ENCODE results near the gene FRG2C. TPM values are rescaled to one million over a fixed set of nuclear protein-coding genes. Genes with fewer than 3 reads are reported as not detected.
A peak's percentile ranks its signal among the peaks of the same experiment; 100 is the strongest.
"Not testable (repeated sequence)": the region's sequence is repeated elsewhere in the genome, so short reads cannot be mapped to it uniquely, and the experiment has no call there.

The FRG2C gene
- total and polyA plus RNA-seq, 2 of the 13 experiments (the other 11 are each of a cell fraction or from before 2014, with no cell fraction given) = not detected

DNA sequence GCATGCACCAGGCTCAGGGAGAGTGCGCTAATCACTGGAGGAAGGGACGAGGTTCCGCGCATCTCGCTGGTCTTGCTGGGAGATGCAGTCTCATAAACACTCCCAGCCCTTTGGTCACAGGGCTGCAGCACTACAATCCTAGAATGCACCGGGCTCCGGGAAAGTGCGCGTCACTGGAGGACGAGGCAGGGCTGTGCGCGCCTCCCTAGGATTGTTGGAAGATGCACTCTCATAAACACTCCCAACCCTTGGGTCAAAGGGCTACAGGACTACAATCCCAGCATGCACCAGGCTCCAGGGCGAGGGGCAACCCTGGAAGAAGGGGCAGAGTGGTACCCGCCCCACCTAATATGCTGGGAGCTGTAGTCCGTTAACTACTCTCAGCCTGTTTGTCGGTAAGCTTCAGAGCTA is 23.0 kb upstream of the FRG2C start:
- DNase-seq (ENCODE audit: low spot score) = peak; percentile 21
- H3K36me3 ChIP-seq (replicated peaks in 1 of 2; ENCODE audit: control insufficient read depth in 1 of 2, insufficient read depth in 2 of 2, low read length in 2 of 2); BruUV-seq (replicated peaks); H3K79me2 ChIP-seq (ENCODE audit: insufficient read depth, low read length); H3K27me3 ChIP-seq (ENCODE audit: control insufficient read depth in 1 of 2, insufficient read depth in 2 of 2, low read length in 2 of 2); in situ Hi-C loops (cut with HindIII; ENCODE audit: extremely low pct_ligation_motif_present, low pct_unique_long_range_greater_than_20kb); H3K4me1 ChIP-seq (ENCODE audit: insufficient read depth, low read length); POLR2A ChIA-PET; H3K27ac ChIP-seq (ENCODE audit: extremely low read length, insufficient read depth, low read length); CTCF ChIA-PET (ENCODE audit: low intra/inter-chr PET ratio, low total read pairs); H3K9ac ChIP-seq (ENCODE audit: insufficient read depth, low read depth, low read length); H2AFZ ChIP-seq (ENCODE audit: low read length); H4K20me1 ChIP-seq (ENCODE audit: insufficient read depth, low read length); H3K9me3 ChIP-seq (ENCODE audit: low read length); ATAC-seq; FAIRE-seq; TF ChIP-seq GABPA (IDR thresholded peaks at IDR 0.05; ENCODE audit: low read depth, low read length); CREB1 (IDR thresholded peaks at IDR 0.05): not testable (repeated sequence)
- TF ChIP-seq GABPA (CRISPR knock-in tag; IDR thresholded peaks at IDR 0.05; ENCODE audit: low read depth) = peak; percentile 37; the same call in 1 of the 2 replicates
- peak; percentile 74 for TF ChIP-seq CREB1 (CRISPR knock-in tag; IDR thresholded peaks at IDR 0.05)
- TF ChIP-seq ZNF143 (CRISPR knock-in tag; IDR thresholded peaks at IDR 0.05) = peak; percentile 85
- TF ChIP-seq THAP11 (CRISPR knock-in tag; IDR thresholded peaks at IDR 0.05) = peak; percentile 72
- peak; percentile 40; the same call in 1 of the 2 replicates for TF ChIP-seq GABPB1 (CRISPR knock-in tag; IDR thresholded peaks at IDR 0.05)
- intact Hi-C loops (cut with micrococcal nuclease; ENCODE audit: unreplicated experiment) = loop anchor here (5.0 kb wide), 1 partner anchor 39 kb away; no protein-coding TSS in a partner anchor
- WGBS (ENCODE audit: low lambda C conversion rate) = no CpG with 5 or more reads among the region's 16 CpGs
- Histone ChIP-seq H3K4me2 (ENCODE audit: low read depth, low read length) (peak overlapping the region; percentile 39), H3K4me3 (replicated peaks in 1 of 3; ENCODE audit: insufficient read depth in 1 of 3, low read depth in 2 of 3, low read length in 3 of 3) (peak overlapping the region in 1 of 3 experiments; percentile 16; a peak in 2 of 6 replicates)

DNA sequence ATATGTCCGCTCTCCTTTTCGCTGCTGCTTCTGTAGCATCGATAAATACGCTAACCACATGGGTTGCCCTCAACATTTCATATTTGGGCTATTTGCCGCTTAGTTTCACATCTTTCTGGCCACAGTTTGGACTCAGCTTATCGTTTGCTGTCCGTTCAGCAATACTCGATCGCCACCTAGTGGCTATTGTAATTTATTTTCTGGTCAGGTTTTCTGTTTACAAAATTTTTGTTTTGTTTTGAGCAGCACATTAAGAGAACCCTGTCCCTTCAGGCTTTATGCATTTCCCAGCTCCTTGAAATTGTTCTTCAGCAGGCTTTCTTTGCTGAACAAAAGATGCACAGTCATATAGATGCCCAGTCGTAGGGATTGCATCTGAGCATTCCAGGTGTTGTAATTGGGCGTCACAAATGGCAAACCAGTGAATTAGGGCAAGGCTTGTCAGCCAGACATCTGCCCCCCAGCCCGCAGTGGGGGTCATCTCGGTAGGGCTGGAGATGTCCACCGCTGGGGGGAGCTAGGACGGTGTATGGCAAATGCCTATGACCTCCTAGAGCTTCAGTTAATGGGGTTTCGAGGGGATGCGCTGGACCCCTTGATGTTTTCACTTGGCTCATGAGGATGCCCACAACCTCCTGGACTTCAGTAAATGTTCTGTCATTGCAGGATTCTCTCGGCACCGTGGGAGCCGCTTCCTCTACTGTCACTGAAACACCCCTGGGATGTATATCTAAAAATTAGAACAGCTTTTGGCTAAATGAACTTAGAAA is 20.9 kb upstream of the FRG2C start:
- BruUV-seq (replicated peaks); CTCF ChIA-PET (ENCODE audit: low intra/inter-chr PET ratio, low total read pairs); H3K36me3 ChIP-seq (replicated peaks in 1 of 2; ENCODE audit: control insufficient read depth in 1 of 2, insufficient read depth in 2 of 2, low read length in 2 of 2); H3K27me3 ChIP-seq (ENCODE audit: control insufficient read depth in 1 of 2, insufficient read depth in 2 of 2, low read length in 2 of 2); H3K4me2 ChIP-seq (ENCODE audit: low read depth, low read length); H3K79me2 ChIP-seq (ENCODE audit: insufficient read depth, low read length); H3K4me3 ChIP-seq (replicated peaks in 1 of 3; ENCODE audit: insufficient read depth in 1 of 3, low read depth in 2 of 3, low read length in 3 of 3); H4K20me1 ChIP-seq (ENCODE audit: insufficient read depth, low read length); H3K9ac ChIP-seq (ENCODE audit: insufficient read depth, low read depth, low read length); H3K9me3 ChIP-seq (ENCODE audit: low read length); H2AFZ ChIP-seq (ENCODE audit: low read length); POLR2A ChIA-PET; H3K4me1 ChIP-seq (ENCODE audit: insufficient read depth, low read length); in situ Hi-C loops (cut with HindIII; ENCODE audit: extremely low pct_ligation_motif_present, low pct_unique_long_range_greater_than_20kb); H3K27ac ChIP-seq (ENCODE audit: extremely low read length, insufficient read depth, low read length); ATAC-seq: not testable (repeated sequence)
- peak; percentile 9 for DNase-seq (ENCODE audit: low spot score)
- peak; percentile 57 for FAIRE-seq
- intact Hi-C loops (cut with micrococcal nuclease; ENCODE audit: unreplicated experiment) = loop anchor here (5.0 kb wide), 1 partner anchor 41 kb away; no protein-coding TSS in a partner anchor
- WGBS (ENCODE audit: low lambda C conversion rate) = 14% methylated on average over 20 of the region's 20 CpGs
- TF ChIP-seq STAG1 (CRISPR knock-in tag; IDR thresholded peaks at IDR 0.05) = peak; percentile 64
- 0 out of 2 replicates have a peak, but pooled peaks have one; percentile 10 for TF ChIP-seq RAD21 (CRISPR knock-in tag; IDR thresholded peaks at IDR 0.05)
- TF ChIP-seq, protein P1, sequence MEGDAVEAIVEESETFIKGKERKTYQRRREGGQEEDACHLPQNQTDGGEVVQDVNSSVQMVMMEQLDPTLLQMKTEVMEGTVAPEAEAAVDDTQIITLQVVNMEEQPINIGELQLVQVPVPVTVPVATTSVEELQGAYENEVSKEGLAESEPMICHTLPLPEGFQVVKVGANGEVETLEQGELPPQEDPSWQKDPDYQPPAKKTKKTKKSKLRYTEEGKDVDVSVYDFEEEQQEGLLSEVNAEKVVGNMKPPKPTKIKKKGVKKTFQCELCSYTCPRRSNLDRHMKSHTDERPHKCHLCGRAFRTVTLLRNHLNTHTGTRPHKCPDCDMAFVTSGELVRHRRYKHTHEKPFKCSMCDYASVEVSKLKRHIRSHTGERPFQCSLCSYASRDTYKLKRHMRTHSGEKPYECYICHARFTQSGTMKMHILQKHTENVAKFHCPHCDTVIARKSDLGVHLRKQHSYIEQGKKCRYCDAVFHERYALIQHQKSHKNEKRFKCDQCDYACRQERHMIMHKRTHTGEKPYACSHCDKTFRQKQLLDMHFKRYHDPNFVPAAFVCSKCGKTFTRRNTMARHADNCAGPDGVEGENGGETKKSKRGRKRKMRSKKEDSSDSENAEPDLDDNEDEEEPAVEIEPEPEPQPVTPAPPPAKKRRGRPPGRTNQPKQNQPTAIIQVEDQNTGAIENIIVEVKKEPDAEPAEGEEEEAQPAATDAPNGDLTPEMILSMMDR (CRISPR knock-in tag; IDR thresholded peaks at IDR 0.05) = peak; percentile 65

DNA sequence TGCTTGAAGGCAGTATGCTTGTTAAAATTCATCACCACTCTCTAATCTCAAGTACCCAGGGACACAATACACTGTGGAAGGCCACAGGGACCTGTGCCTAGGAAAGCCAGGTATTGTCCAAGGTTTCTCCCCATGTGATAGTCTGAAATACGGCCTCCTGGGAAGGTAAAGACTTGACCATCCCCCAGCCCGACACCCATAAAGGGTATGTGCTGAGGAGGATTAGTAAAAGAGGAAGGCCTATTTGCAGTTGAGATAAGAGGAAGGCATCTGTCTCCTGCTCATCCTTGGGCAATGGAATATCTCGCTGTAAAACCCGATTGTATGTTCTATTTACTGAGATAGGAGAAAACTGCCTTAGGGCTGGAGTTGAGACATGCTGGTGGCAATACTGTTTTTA is 18.6 kb upstream of the FRG2C start:
- H3K4me1 ChIP-seq (ENCODE audit: insufficient read depth, low read length); FAIRE-seq; intact Hi-C loops (cut with micrococcal nuclease; ENCODE audit: unreplicated experiment); H3K27ac ChIP-seq (ENCODE audit: extremely low read length, insufficient read depth, low read length); H3K9ac ChIP-seq (ENCODE audit: insufficient read depth, low read depth, low read length); H3K4me2 ChIP-seq (ENCODE audit: low read depth, low read length); DNase-seq (ENCODE audit: low spot score); POLR2A ChIA-PET; H3K4me3 ChIP-seq (replicated peaks in 1 of 3; ENCODE audit: insufficient read depth in 1 of 3, low read depth in 2 of 3, low read length in 3 of 3); ATAC-seq; H3K36me3 ChIP-seq (replicated peaks in 1 of 2; ENCODE audit: control insufficient read depth in 1 of 2, insufficient read depth in 2 of 2, low read length in 2 of 2); BruUV-seq (replicated peaks); H3K9me3 ChIP-seq (ENCODE audit: low read length); H4K20me1 ChIP-seq (ENCODE audit: insufficient read depth, low read length); in situ Hi-C loops (cut with HindIII; ENCODE audit: extremely low pct_ligation_motif_present, low pct_unique_long_range_greater_than_20kb); CTCF ChIA-PET (ENCODE audit: low intra/inter-chr PET ratio, low total read pairs); H3K27me3 ChIP-seq (ENCODE audit: control insufficient read depth in 1 of 2, insufficient read depth in 2 of 2, low read length in 2 of 2); H2AFZ ChIP-seq (ENCODE audit: low read length); H3K79me2 ChIP-seq (ENCODE audit: insufficient read depth, low read length): not testable (repeated sequence)
- WGBS (ENCODE audit: low lambda C conversion rate) = 0% methylated on average over 4 of the region's 4 CpGs

Measured in HepG2 (cell line).